Gastrocnemius medialis (tissue), 4 donors: ENCODE measurements around the gene MYO3B. TPM values are rescaled to one million over a fixed set of nuclear protein-coding genes. Genes with fewer than 3 reads are reported as not detected.

ENCODE experiments used
- ATAC-seq, 2 donors: fragments of 150-250 bp; one replicate each; pipeline ENCODE4 v1.9.1; 2016
- DNase-seq, 2 donors: peaks; one replicate each; pipeline ENCODE4 v3.0.0-alpha.2; 2019
- H3K27ac ChIP-seq, 4 donors: fragments of 200-600 bp; sonication (generic); 1 replicate in 1 of 4; 2 replicates in 3 of 4; pipeline ENCODE4 v1.5.1; 2016 to 2018; ENCODE audit warnings: mild to moderate bottlenecking in 2 of 4, moderate library complexity in 1 of 4
- H3K27me3 ChIP-seq, 3 donors: fragments of 200-600 bp; sonication (generic) in 2 of 3; 1 replicate in 1 of 3; 2 replicates in 2 of 3; pipeline versions ENCODE4 v1.5.1 to v1.6.0; 2016 to 2019; ENCODE audit warnings: mild to moderate bottlenecking in 1 of 3, moderate library complexity in 1 of 3
- H3K36me3 ChIP-seq, 2 donors: fragments of 200-600 bp; sonication (generic) in 1 of 2; one replicate each; pipeline ENCODE4 v1.5.1; 2017 to 2018
- H3K4me1 ChIP-seq, 2 donors: fragments of 200-600 bp; sonication (generic) in 1 of 2; one replicate each; pipeline ENCODE4 v1.5.1; 2016 to 2017; ENCODE audit warnings: mild to moderate bottlenecking in 2 of 2
- H3K4me3 ChIP-seq, 4 donors: fragments of 200-600 bp; sonication (generic) in 3 of 4; 1 replicate in 1 of 4; 2 replicates in 3 of 4; pipeline ENCODE4 v1.5.1; 2016 to 2019; ENCODE audit warnings: mild to moderate bottlenecking in 2 of 4
- H3K9me3 ChIP-seq, 3 donors: fragments of 200-600 bp; sonication (generic) in 2 of 3; 1 replicate in 1 of 3; 2 replicates in 2 of 3; pipeline ENCODE4 v1.5.1; 2016 to 2019
- CTCF ChIP-seq, 5 experiments: fragments of 450-650 bp in 3 of 5; fragments of 200-600 bp in 2 of 5; sonication (generic) in 2 of 5; IDR thresholded peaks in 4 of 5; conservative IDR thresholded peaks in 1 of 5; 1 replicate in 4 of 5; 2 replicates in 1 of 5; pipeline ENCODE4 v1.5.1; 2016 to 2019; ENCODE audit warnings: antibody characterized with exemption in 5 of 5, mild to moderate bottlenecking in 3 of 5, moderate library complexity in 3 of 5
- POLR2A ChIP-seq, 2 donors: fragments of 450-650 bp; IDR thresholded peaks; one replicate each; pipeline ENCODE4 v1.6.1; 2017; ENCODE audit warnings: antibody characterized with exemption in 2 of 2, mild to moderate bottlenecking in 2 of 2, moderate library complexity in 2 of 2
- in situ Hi-C, 4 donors: fragments of 200-750 bp; cut with MboI; loops; one replicate each; pipeline versions ENCODE4 v1.15.0 to v1.8.0; 2017; ENCODE audit warnings: low sequenced_read_pairs in 4 of 4
- intact Hi-C: fragments of 100-400 bp; cut with DNase I; formaldehyde crosslinking; loops from one replicate; pipeline ENCODE4 v1.15.1; 2023; ENCODE audit warnings: low total_unique reads
- total RNA-seq, 4 donors: library from RNA; depleted of rRNA; stranded (reverse); fragments of >200 nt; gene quantifications; one replicate each; pipeline versions ENCODE4 v1.1.0 to v1.2.3, GENCODE V29; 2016

Gene MYO3B
- total RNA-seq, 4 donors from 2014 or later, result 0.07 to 0.27 TPM; not detected in 2

GRCh38 chr2:170310876-170311502 lies 133.0 kb downstream of the MYO3B start:
- in situ Hi-C loops, result no loop called here
- Histone ChIP-seq H3K27me3 (no peaks in the 10 kb centered on the region), H3K9me3 (no peaks in the 10 kb centered on the region), H3K4me1 (no peaks in the 10 kb centered on the region), H3K4me3 (no peak overlapping the region), H3K36me3 (no peaks in the 10 kb centered on the region), H3K27ac (no peak overlapping the region)
- no peak for DNase-seq
- no peak for ATAC-seq
- intact Hi-C loops, result no loop called here
- no peak for TF ChIP-seq POLR2A (IDR thresholded peaks at IDR 0.05)
- TF ChIP-seq CTCF (IDR thresholded peaks at IDR 0.05 in 4 of 5, conservative IDR thresholded peaks at IDR 0.05 in 1 of 5), result no peak

- DNase-seq (no peak), ATAC-seq (no peak)
- intact Hi-C loops (no loop called here), in situ Hi-C loops (no loop called here)
- Histone ChIP-seq H3K27me3 (no peaks in the 10 kb centered on the region), H3K4me3 (no peak overlapping the region), H3K4me1 (no peaks in the 10 kb centered on the region), H3K36me3 (no peaks in the 10 kb centered on the region), H3K9me3 (no peaks in the 10 kb centered on the region), H3K27ac (no peak overlapping the region)
- no peak for TF ChIP-seq POLR2A (IDR thresholded peaks at IDR 0.05)
- TF ChIP-seq CTCF (IDR thresholded peaks at IDR 0.05 in 4 of 5, conservative IDR thresholded peaks at IDR 0.05 in 1 of 5), result no peak
Measured at GRCh38 chr2:170313347-170313991, 135.5 kb downstream of the MYO3B start.

- Histone ChIP-seq H3K27ac (no peak overlapping the region), H3K9me3 (no peaks in the 10 kb centered on the region), H3K36me3 (no peaks in the 10 kb centered on the region), H3K27me3 (no peaks in the 10 kb centered on the region), H3K4me1 (no peaks in the 10 kb centered on the region), H3K4me3 (no peak overlapping the region)
- intact Hi-C loops, result no loop called here
- TF ChIP-seq CTCF (IDR thresholded peaks at IDR 0.05 in 4 of 5, conservative IDR thresholded peaks at IDR 0.05 in 1 of 5) (no peak), POLR2A (IDR thresholded peaks at IDR 0.05) (no peak)
- DNase-seq (no peak), ATAC-seq (no peak)
- in situ Hi-C loops, result no loop called here
Measured at GRCh38 chr2:170313992-170314348, 136.0 kb downstream of the MYO3B start.

GRCh38 chr2:170314744-170315447 lies 136.9 kb downstream of the MYO3B start:
- in situ Hi-C loops, result no loop called here
- no peaks in the 10 kb centered on the region for H3K36me3 ChIP-seq
- H3K4me1 ChIP-seq, result no peaks in the 10 kb centered on the region
- ATAC-seq (no peak), DNase-seq (no peak)
- no peaks in the 10 kb centered on the region for H3K9me3 ChIP-seq
- H3K4me3 ChIP-seq, result no peak overlapping the region
- intact Hi-C loops, result no loop called here
- TF ChIP-seq POLR2A (IDR thresholded peaks at IDR 0.05), result no peak
- no peak for TF ChIP-seq CTCF (IDR thresholded peaks at IDR 0.05 in 4 of 5, conservative IDR thresholded peaks at IDR 0.05 in 1 of 5)
- H3K27me3 ChIP-seq, result no peaks in the 10 kb centered on the region
- H3K27ac ChIP-seq, result no peak overlapping the region
